Astrocyte of the cerebellum (primary cell): ENCODE results near the gene CCL2.

ENCODE experiments used
- DNase-seq: peaks from one replicate; pipeline ENCODE4 v3.0.0-alpha.2; 2011; ENCODE audit warnings: low read depth
- H3K4me3 ChIP-seq: 2 replicates; pipeline ENCODE4 v1.5.1; 2011; ENCODE audit warnings: mild to moderate bottlenecking, low read depth, low read length, moderate library complexity
- CTCF ChIP-seq: IDR thresholded peaks from 2 replicates; pipeline ENCODE4 v1.5.1; 2012; ENCODE audit warnings: low read length, low read depth, moderate library complexity, mild to moderate bottlenecking; ENCODE audit errors: missing control alignments
- in situ Hi-C: cut with HindIII; loops from 2 replicates; pipeline ENCODE4 v1.10.0; 2017; ENCODE audit warnings: low sequenced_read_pairs

The CCL2 gene

GRCh38 chr17:34220045-34220751 lies 34.9 kb upstream of the CCL2 start:
- H3K4me3 ChIP-seq, result no peak overlapping the region
- no peak for DNase-seq
- in situ Hi-C loops, result no loop called here
- no peak for TF ChIP-seq CTCF

GRCh38 chr17:34220752-34221395 lies 34.2 kb upstream of the CCL2 start:
- in situ Hi-C loops, result no loop called here
- TF ChIP-seq CTCF, result no peak
- H3K4me3 ChIP-seq, result no peak overlapping the region
- DNase-seq, result no peak

- no peak for DNase-seq
- in situ Hi-C loops, result no loop called here
- no peak for TF ChIP-seq CTCF
- H3K4me3 ChIP-seq, result no peak overlapping the region
Observed at GRCh38 chr17:34221411-34221810, 33.7 kb upstream of the CCL2 start.

GRCh38 chr17:34222722-34223497 lies 32.2 kb upstream of the CCL2 start:
- DNase-seq, result no peak

GRCh38 chr17:34225046-34225445 lies 30.0 kb upstream of the CCL2 start:
- TF ChIP-seq CTCF, result no peak
- no peak overlapping the region for H3K4me3 ChIP-seq
- in situ Hi-C loops, result no loop called here
- DNase-seq, result no peak

More at GRCh38 chr17:34222722-34223497, 32.2 kb upstream of the CCL2 start:
- in situ Hi-C loops, result no loop called here
- no peak for TF ChIP-seq CTCF
- no peak overlapping the region for H3K4me3 ChIP-seq

GRCh38 chr17:34226011-34226743 lies 28.9 kb upstream of the CCL2 start:
- H3K4me3 ChIP-seq, result no peak overlapping the region
- TF ChIP-seq CTCF, result no peak
- DNase-seq, result no peak
- in situ Hi-C loops, result no loop called here
